A673 (cell line): ENCODE results near the gene NECTIN1. TPM values are rescaled to one million over a fixed set of nuclear protein-coding genes. Genes with fewer than 3 reads are reported as not detected.

Experiments
- BruUV-seq: library from RNA; stranded (reverse); fragments of 400-500 nt; replicated peaks from 2 replicates; lab custom pipeline; 2021; lab: Mats Ljungman, UMichigan
- CTCF ChIA-PET: fragments of 300-600 bp; sonication (Branson Sonifier 250); formaldehyde crosslinking; loops from one replicate; lab custom pipeline; 2022; ENCODE audit warnings: antibody characterized with exemption; lab: Charles Lee
- POLR2A ChIA-PET: fragments of 300-600 bp; sonication (Branson Sonifier 250); formaldehyde crosslinking; loops from one replicate; lab custom pipeline; 2022; ENCODE audit warnings: antibody characterized with exemption; ENCODE audit not compliant: low non-redundant PET; lab: Charles Lee
- DNase-seq: peaks from one replicate; pipeline ENCODE4 v3.0.0-alpha.2; 2015; ENCODE audit warnings: low spot score
- H3K27ac ChIP-seq: fragments of 200-600 bp; sonication (generic); 2 replicates; pipeline ENCODE4 v1.5.1; 2016; ENCODE audit warnings: mixed run types, low read depth, mild to moderate bottlenecking, mixed read lengths, antibody characterized with exemption, low read length; ENCODE audit not compliant: poor library complexity, severe bottlenecking
- H3K27me3 ChIP-seq: fragments of 200-600 bp; sonication (generic); replicated peaks from 2 replicates; pipeline ENCODE4 v1.6.1; 2017; ENCODE audit warnings: mixed run types, low read depth, mild to moderate bottlenecking, mixed read lengths, antibody characterized with exemption, low read length; ENCODE audit not compliant: insufficient read depth, poor library complexity
- H3K36me3 ChIP-seq: fragments of 200-600 bp; sonication (generic); 2 replicates; pipeline ENCODE4 v1.6.1; 2016; ENCODE audit warnings: mixed run types, mild to moderate bottlenecking, mixed read lengths, antibody characterized with exemption, low read length; ENCODE audit not compliant: insufficient read depth, poor library complexity, severe bottlenecking
- H3K4me1 ChIP-seq: fragments of 200-600 bp; sonication (generic); 2 replicates; pipeline ENCODE4 v1.6.1; 2017; ENCODE audit warnings: mixed run types, mild to moderate bottlenecking, mixed read lengths, antibody characterized with exemption, low read length; ENCODE audit not compliant: insufficient read depth, poor library complexity, severe bottlenecking
- H3K4me3 ChIP-seq: fragments of 200-600 bp; sonication (generic); 2 replicates; pipeline ENCODE4 v1.5.1; 2016; ENCODE audit warnings: low read depth, mixed run types, mild to moderate bottlenecking, mixed read lengths, low read length; ENCODE audit not compliant: poor library complexity, severe bottlenecking
- H3K9me3 ChIP-seq: fragments of 200-600 bp; sonication (generic); 2 replicates; pipeline ENCODE4 v1.6.1; 2016; ENCODE audit warnings: mixed run types, low read depth, mild to moderate bottlenecking, mixed read lengths, antibody characterized with exemption, low read length; ENCODE audit not compliant: poor library complexity, severe bottlenecking
- EZH2 ChIP-seq: fragments of 200-600 bp; sonication (generic); IDR thresholded peaks from 2 replicates; pipeline ENCODE4 v1.6.1; 2017; ENCODE audit warnings: borderline replicate concordance, low read depth, mild to moderate bottlenecking, mixed read lengths, antibody characterized with exemption, low read length; ENCODE audit not compliant: poor library complexity, severe bottlenecking
- intact Hi-C: fragments of 100-400 bp; cut with micrococcal nuclease; formaldehyde crosslinking; loops from one replicate; pipeline ENCODE4 v1.10.0; 2022; ENCODE audit not compliant: unreplicated experiment
- total RNA-seq: library from RNA; stranded (reverse); gene quantifications from 2 replicates; pipeline ENCODE4 v1.2.3, GENCODE V29; 2021
- TF ChIP-seq, protein P1 (sequence below): fragments of 300-800, 200-600 bp; sonication (generic); conservative IDR thresholded peaks from 2 replicates; pipeline ENCODE4 v1.5.1; 2017; ENCODE audit warnings: low read depth, mild to moderate bottlenecking, antibody characterized with exemption, low read length, moderate library complexity, mixed read lengths

Gene NECTIN1
- total RNA-seq, 1 experiment from 2014 or later, result 10.1 TPM

DNA sequence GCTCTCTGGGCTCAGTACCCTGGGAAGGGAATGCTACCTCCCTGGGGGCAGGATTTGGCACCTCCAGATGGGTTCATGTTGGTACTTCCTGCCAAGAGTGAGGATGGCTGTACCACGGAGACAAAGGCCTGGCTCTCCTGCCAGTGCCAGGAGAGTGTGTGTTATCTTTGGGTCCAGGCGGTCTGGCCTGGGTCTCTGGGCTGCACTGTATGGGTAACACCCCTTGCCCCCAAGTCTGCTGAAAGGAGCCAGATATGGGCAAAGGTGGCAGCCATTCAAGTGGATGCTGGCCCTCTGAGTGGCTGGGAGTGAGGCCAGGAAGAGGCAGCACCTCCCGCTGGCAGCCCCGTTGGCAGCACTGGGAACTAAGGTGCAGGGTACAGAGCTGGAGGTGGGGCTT is 91.5 kb downstream of the NECTIN1 start:
- DNase-seq, result no peak
- Histone ChIP-seq H3K36me3 (no peaks in the 10 kb centered on the region), H3K4me3 (no peak overlapping the region), H3K27me3 (no peaks in the 10 kb centered on the region), H3K27ac (no peak overlapping the region), H3K4me1 (no peaks in the 10 kb centered on the region), H3K9me3 (no peaks in the 10 kb centered on the region)
- TF ChIP-seq, protein P1, sequence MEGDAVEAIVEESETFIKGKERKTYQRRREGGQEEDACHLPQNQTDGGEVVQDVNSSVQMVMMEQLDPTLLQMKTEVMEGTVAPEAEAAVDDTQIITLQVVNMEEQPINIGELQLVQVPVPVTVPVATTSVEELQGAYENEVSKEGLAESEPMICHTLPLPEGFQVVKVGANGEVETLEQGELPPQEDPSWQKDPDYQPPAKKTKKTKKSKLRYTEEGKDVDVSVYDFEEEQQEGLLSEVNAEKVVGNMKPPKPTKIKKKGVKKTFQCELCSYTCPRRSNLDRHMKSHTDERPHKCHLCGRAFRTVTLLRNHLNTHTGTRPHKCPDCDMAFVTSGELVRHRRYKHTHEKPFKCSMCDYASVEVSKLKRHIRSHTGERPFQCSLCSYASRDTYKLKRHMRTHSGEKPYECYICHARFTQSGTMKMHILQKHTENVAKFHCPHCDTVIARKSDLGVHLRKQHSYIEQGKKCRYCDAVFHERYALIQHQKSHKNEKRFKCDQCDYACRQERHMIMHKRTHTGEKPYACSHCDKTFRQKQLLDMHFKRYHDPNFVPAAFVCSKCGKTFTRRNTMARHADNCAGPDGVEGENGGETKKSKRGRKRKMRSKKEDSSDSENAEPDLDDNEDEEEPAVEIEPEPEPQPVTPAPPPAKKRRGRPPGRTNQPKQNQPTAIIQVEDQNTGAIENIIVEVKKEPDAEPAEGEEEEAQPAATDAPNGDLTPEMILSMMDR, result no peak
- no peak for TF ChIP-seq EZH2
- intact Hi-C loops, result no loop called here
- CTCF ChIA-PET, result interaction anchor here (0.6 kb wide), 1 partner anchor 12 kb away, joined by 4 read pairs; no protein-coding TSS in a partner anchor
- BruUV-seq, result no TSS peak
- POLR2A ChIA-PET, result no interaction called here

DNA sequence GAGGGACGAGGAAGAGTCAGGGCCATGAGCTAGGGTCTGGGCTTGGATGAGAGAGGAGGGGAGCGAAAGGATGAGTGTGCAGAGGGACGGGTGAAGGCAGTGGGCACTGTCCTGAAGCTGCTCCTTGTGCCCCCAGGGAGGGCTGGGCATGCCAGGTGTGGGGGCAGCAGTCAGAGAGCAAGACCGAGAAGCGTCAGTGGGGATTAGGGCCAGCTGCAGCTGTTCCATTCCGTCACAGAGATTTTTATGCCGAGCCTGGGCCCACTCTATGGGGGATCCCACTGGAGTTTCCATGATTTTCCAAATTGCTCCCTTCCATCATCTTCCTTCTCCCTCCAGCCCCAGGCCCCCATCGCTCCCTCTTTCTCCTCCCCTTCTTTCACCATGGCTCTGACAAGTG is 93.2 kb downstream of the NECTIN1 start:
- Histone ChIP-seq H3K27me3 (no peaks in the 10 kb centered on the region), H3K4me1 (no peaks in the 10 kb centered on the region), H3K4me3 (no peak overlapping the region), H3K36me3 (no peaks in the 10 kb centered on the region), H3K9me3 (no peaks in the 10 kb centered on the region), H3K27ac (no peak overlapping the region)
- TF ChIP-seq, protein P1, result no peak
- TF ChIP-seq EZH2, result no peak
- ChIA-PET CTCF (no interaction called here), POLR2A (no interaction called here)
- no TSS peak for BruUV-seq
- no peak for DNase-seq
- intact Hi-C loops, result no loop called here

- no peak overlapping the region for H3K4me3 ChIP-seq
- no peaks in the 10 kb centered on the region for H3K27me3 ChIP-seq
- POLR2A ChIA-PET, result no interaction called here
- no peaks in the 10 kb centered on the region for H3K36me3 ChIP-seq
- H3K4me1 ChIP-seq, result no peaks in the 10 kb centered on the region
- no peak for TF ChIP-seq EZH2
- TF ChIP-seq, protein P1, result no peak
- BruUV-seq, result no TSS peak
- no peaks in the 10 kb centered on the region for H3K9me3 ChIP-seq
- intact Hi-C loops, result no loop called here
- CTCF ChIA-PET, result no interaction called here
- no peak for DNase-seq
- no peak overlapping the region for H3K27ac ChIP-seq
Measured at GRCh38 chr11:119635041-119635740, 93.8 kb downstream of the NECTIN1 start.
